Measurements from ENCODE around the gene ZBTB22. TPM values are rescaled to one million over a fixed set of nuclear protein-coding genes. Genes with fewer than 3 reads are reported as not detected.
A peak's percentile ranks its signal among the peaks of the same experiment; 100 is the strongest.
"Not testable (repeated sequence)": the region's sequence is repeated elsewhere in the genome, so short reads cannot be mapped to it uniquely, and the experiment has no call there.

Gene ZBTB22, protein sequence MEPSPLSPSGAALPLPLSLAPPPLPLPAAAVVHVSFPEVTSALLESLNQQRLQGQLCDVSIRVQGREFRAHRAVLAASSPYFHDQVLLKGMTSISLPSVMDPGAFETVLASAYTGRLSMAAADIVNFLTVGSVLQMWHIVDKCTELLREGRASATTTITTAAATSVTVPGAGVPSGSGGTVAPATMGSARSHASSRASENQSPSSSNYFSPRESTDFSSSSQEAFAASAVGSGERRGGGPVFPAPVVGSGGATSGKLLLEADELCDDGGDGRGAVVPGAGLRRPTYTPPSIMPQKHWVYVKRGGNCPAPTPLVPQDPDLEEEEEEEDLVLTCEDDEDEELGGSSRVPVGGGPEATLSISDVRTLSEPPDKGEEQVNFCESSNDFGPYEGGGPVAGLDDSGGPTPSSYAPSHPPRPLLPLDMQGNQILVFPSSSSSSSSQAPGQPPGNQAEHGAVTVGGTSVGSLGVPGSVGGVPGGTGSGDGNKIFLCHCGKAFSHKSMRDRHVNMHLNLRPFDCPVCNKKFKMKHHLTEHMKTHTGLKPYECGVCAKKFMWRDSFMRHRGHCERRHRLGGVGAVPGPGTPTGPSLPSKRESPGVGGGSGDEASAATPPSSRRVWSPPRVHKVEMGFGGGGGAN
- 10 to 100 TPM; 10.7 to 17.2 (median 13.8) TPM for polyA plus RNA-seq
- long read RNA-seq, donor 1, transcript ZBTB22-208 (2 exons, 2,651 nt), result major isoform, 11 of 11 reads
- long read RNA-seq, donor 1, partial matches to known transcripts, result 0 of 11 reads
- long read RNA-seq, donor 1, other reads (novel, unspliced or antisense), result 0 of 11 reads
- long read RNA-seq, donor 2, partial matches to known transcripts, result 0 of 2 reads
- long read RNA-seq, donor 2, other reads (novel, unspliced or antisense), result 0 of 2 reads
- long read RNA-seq, donor 3, transcript ZBTB22-208 (2 exons, 2,651 nt), result major isoform, 5 of 5 reads
- long read RNA-seq, donor 3, partial matches to known transcripts, result 0 of 5 reads
- long read RNA-seq, donor 3, other reads (novel, unspliced or antisense), result 0 of 5 reads
- long read RNA-seq, donor 4, result 0 reads
- long read RNA-seq, donor 5, partial matches to known transcripts, result 0 of 3 reads
- long read RNA-seq, donor 5, other reads (novel, unspliced or antisense), result 0 of 3 reads
- long read RNA-seq, donor 6, partial matches to known transcripts, result 0 of 3 reads
- long read RNA-seq, donor 6, other reads (novel, unspliced or antisense), result 0 of 3 reads
- long read RNA-seq, donor 7, transcript ZBTB22-208 (2 exons, 2,651 nt), result major isoform, 10 of 10 reads
- long read RNA-seq, donor 7, partial matches to known transcripts, result 0 of 10 reads
- long read RNA-seq, donor 7, other reads (novel, unspliced or antisense), result 0 of 10 reads
- long read RNA-seq, donor 8, partial matches to known transcripts, result 0 of 3 reads
- long read RNA-seq, donor 8, other reads (novel, unspliced or antisense), result 0 of 3 reads
- long read RNA-seq, donor 9, partial matches to known transcripts, result 0 of 2 reads
- long read RNA-seq, donor 9, other reads (novel, unspliced or antisense), result 0 of 2 reads
- long read RNA-seq, donor 10, transcript ZBTB22-208 (2 exons, 2,651 nt), result major isoform, 7 of 7 reads
- long read RNA-seq, donor 10, partial matches to known transcripts, result 0 of 7 reads
- long read RNA-seq, donor 10, other reads (novel, unspliced or antisense), result 0 of 7 reads

DNA sequence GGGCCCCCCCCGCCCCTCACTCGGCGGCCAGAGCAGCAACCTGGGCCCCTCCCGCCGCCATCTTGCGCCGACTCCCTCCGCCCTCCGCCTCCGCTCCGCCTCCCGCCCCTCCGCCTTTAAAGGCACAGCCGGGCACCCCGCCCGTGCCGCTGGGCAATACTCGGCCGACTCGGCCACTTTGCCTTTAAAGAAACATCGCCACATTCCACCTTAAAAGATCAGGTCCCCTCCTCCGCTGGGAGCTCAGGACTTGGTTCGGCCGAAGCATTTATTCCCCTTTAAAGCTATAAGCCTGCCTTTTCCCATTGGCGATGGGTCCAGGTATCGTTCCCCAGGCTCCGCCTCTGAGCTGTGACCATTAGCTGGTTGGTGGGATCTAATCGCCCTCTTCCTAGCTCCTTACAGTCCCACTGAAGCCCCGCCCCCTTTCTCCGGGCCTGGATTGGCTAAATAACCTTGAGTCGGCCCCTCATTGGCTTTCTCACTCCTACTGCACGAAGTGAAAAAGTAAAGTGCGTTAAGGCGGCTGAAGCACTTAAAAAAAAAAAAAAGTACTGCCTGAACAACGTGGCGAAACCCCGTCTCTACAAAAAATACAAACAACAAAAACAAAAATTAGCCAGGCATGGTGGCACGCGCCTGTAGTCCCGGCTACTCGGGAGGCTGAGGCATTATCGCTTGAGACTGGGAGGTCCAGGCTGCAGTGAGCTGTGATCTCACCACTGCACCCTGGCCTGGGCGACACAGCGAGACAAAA is at the start of gene ZBTB22:
Gene ZBTB22 (minus strand): TSS at position 76 of the 757 bp plus-strand sequence. CDS start 828 bp downstream, outside the sequence.
- WGBS, 3 donors, result 1% methylated on average over 36 to 44 of the region's 44 CpGs
- Histone ChIP-seq H3K4me3 (ENCODE audit: low read depth in 1 of 3, low read length in 3 of 3) (peak within 1 kb of the TSS; percentile 51 to 52 (median 51)), H3K27me3 (ENCODE audit: control insufficient read depth in 3 of 3, insufficient read depth in 3 of 3, low read length in 3 of 3) (no peaks in the 10 kb centered on the region), H3K9me3 (ENCODE audit: control insufficient read depth in 2 of 2, insufficient read depth in 1 of 2, low read depth in 1 of 2, low read length in 1 of 2) (no peaks in the 10 kb centered on the region), H3K36me3 (ENCODE audit: control insufficient read depth in 3 of 3, insufficient read depth in 2 of 3, low read depth in 1 of 3, low read length in 3 of 3) (peaks cover 3 to 49% (median 9%) of the 10 kb centered on the region in 3 donors), H3K4me1 (ENCODE audit: control insufficient read depth in 3 of 3, insufficient read depth in 2 of 3, low read depth in 1 of 3, low read length in 2 of 3) (peaks cover 7 to 31% (median 8%) of the 10 kb centered on the region in 3 donors), H3K27ac (ENCODE audit: low read depth in 1 of 3, low read length in 2 of 3) (peak within 1 kb of the TSS; percentile 61 to 91 (median 91))
- FAIRE-seq, result no peak
- peak; percentile 100 for DNase-seq

DNA sequence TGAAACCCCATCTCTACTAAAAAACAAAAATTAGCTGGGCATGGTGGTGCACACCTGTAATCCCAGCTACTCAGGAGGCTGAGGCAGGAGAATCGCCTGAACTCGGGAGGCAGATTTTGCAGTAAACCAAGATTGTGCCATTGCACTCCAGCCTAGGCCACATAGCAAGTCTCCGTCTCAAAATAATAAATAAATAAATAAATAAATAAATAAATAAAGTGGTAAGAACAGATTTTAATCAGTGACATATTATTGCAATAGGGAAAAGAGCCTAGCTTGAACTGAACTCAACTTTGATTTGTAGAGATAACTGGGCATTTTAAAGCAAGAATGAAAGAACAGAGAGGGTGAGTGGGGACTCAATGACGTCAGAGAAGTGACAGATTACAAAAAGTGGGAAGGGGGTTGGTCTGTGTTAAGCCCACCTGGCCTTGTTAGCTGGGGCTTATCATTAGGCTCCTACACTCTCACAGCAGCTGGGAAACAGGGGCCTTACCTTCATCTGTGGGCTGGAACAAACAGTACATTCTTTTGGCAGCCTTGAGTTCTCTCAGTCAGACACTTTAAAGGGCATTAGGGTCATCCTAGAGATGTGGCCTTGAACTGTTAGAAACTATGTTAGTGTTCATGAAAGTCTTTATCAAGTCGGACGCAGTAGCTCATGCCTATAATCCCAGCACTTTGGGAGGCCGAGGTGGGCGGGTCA is 49.6 kb upstream of the ZBTB22 start:
- FAIRE-seq, result no peak
- Histone ChIP-seq H3K4me1 (ENCODE audit: control insufficient read depth in 3 of 3, insufficient read depth in 2 of 3, low read depth in 1 of 3, low read length in 2 of 3) (no peaks in the 10 kb centered on the region), H3K9me3 (ENCODE audit: control insufficient read depth in 2 of 2, insufficient read depth in 1 of 2, low read depth in 1 of 2, low read length in 1 of 2) (no peaks in the 10 kb centered on the region), H3K4me3 (ENCODE audit: low read depth in 1 of 3, low read length in 3 of 3) (no peak overlapping the region), H3K27me3 (ENCODE audit: control insufficient read depth in 3 of 3, insufficient read depth in 3 of 3, low read length in 3 of 3) (no peaks in the 10 kb centered on the region), H3K36me3 (ENCODE audit: control insufficient read depth in 3 of 3, insufficient read depth in 2 of 3, low read depth in 1 of 3, low read length in 3 of 3) (no peaks in the 10 kb centered on the region), H3K27ac (ENCODE audit: low read depth in 1 of 3, low read length in 2 of 3) (no peak overlapping the region)
- DNase-seq, result no peak
- WGBS, 3 donors, result 79 to 86% (median 81%) methylated on average over 8 of the region's 8 CpGs

DNA sequence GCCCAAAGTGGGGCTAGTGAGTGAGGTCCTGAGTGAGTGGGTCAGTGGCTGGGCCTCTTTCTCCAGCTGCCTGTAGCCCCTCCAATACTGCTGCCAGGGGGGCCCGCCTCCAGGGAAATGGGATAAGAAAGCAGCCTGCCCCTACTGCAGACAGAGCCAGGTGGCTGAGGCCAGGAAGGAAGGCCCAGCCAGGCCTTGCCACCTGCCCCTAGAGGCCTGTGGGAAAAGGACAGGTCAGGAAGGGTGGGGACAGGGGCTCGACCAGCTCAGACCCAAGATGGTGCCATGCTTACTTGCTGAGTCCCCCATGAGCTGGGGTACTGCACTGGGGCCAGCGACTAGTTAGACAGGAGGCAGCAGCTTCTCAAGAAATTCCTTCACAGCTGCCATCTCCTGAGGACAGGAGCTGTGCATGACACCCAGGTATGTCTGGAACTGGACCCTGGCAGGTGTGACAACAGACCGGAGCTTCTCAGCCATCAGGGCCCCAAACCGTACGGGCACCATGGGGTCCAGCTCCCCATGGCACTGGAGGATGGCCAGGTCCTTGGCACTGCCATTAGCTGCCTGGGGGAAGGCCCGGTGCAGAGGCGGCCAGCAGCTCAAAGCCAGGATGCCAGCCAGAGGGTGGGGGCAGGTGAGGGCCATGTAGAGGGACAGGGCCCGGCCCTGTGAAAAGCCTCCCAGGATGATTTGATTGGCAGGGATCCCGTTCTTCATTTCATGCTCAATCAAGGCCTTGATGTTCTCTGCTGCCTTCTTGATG is 47.8 kb upstream of the ZBTB22 start:
- H3K27ac ChIP-seq (ENCODE audit: low read depth in 1 of 3, low read length in 2 of 3); DNase-seq; H3K27me3 ChIP-seq (ENCODE audit: control insufficient read depth in 3 of 3, insufficient read depth in 3 of 3, low read length in 3 of 3); H3K9me3 ChIP-seq (ENCODE audit: control insufficient read depth in 2 of 2, insufficient read depth in 1 of 2, low read depth in 1 of 2, low read length in 1 of 2); H3K36me3 ChIP-seq (ENCODE audit: control insufficient read depth in 3 of 3, insufficient read depth in 2 of 3, low read depth in 1 of 3, low read length in 3 of 3); H3K4me1 ChIP-seq (ENCODE audit: control insufficient read depth in 3 of 3, insufficient read depth in 2 of 3, low read depth in 1 of 3, low read length in 2 of 3); H3K4me3 ChIP-seq (ENCODE audit: low read depth in 1 of 3, low read length in 3 of 3); FAIRE-seq: not testable (repeated sequence)
- WGBS, 3 donors, result 76 to 85% (median 82%) methylated on average over 9 to 10 of the region's 10 CpGs

DNA sequence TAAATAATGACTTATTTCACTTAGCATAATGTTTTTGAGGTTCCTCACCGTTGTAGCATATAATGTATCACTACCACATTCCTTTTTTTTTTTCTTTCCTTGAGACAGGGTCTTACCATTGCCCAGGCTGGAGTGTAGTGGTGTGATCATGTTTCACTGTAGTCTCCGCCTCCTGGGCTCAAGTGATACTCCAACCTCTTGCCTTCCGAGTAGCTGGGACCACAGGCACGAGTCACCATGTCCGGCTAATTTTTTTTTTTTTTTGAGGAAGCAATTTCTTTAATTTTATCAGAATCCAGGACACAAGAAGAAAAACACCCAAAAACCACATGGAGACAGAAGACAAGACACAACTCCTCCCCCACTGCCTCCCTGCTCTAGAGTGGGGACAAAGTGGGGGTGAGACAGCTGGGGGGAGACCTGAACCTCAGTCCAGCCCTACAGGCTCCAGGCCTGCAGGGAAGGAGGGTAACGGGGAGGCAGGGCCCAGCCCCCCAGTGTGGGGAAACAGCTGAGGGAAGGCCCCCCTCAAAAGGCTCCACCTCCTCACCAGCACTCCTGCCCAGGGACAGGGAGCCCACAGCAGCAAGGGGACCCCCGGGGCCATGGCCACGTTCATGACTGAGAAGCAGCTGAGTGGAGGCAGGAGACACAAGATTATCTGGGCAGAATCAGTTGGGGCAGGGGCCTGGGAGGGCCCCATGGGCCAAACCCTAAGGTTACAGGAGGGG is 47.1 kb upstream of the ZBTB22 start:
- not testable (repeated sequence) for DNase-seq; H3K4me3 ChIP-seq (ENCODE audit: low read depth in 1 of 3, low read length in 3 of 3); H3K27ac ChIP-seq (ENCODE audit: low read depth in 1 of 3, low read length in 2 of 3); H3K36me3 ChIP-seq (ENCODE audit: control insufficient read depth in 3 of 3, insufficient read depth in 2 of 3, low read depth in 1 of 3, low read length in 3 of 3); H3K27me3 ChIP-seq (ENCODE audit: control insufficient read depth in 3 of 3, insufficient read depth in 3 of 3, low read length in 3 of 3); H3K4me1 ChIP-seq (ENCODE audit: control insufficient read depth in 3 of 3, insufficient read depth in 2 of 3, low read depth in 1 of 3, low read length in 2 of 3); H3K9me3 ChIP-seq (ENCODE audit: control insufficient read depth in 2 of 2, insufficient read depth in 1 of 2, low read depth in 1 of 2, low read length in 1 of 2); FAIRE-seq
- 39 to 63% (median 63%) methylated on average over 7 of the region's 8 CpGs for WGBS, 3 donors

DNA sequence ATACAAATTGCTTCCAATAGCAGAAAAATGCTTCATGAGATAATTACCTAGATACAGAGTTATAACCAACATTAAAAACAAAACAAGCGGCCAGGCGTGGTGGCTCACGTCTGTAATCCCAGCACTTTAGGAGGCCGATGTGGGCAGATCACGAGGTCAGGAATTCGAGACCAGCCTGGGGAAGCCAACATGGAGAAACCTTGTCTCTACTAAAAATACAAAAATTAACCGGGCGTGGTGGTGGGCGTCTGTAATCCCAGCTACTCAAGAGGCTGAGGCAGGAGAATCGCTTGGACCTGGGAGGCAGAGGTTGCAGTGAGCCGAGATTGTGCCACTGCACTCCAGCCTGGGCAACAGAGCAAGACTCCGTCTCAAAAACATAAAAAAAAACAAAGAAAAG is 45.9 kb upstream of the ZBTB22 start:
- H3K36me3 ChIP-seq (ENCODE audit: control insufficient read depth in 3 of 3, insufficient read depth in 2 of 3, low read depth in 1 of 3, low read length in 3 of 3); H3K4me3 ChIP-seq (ENCODE audit: low read depth in 1 of 3, low read length in 3 of 3); H3K27me3 ChIP-seq (ENCODE audit: control insufficient read depth in 3 of 3, insufficient read depth in 3 of 3, low read length in 3 of 3); H3K9me3 ChIP-seq (ENCODE audit: control insufficient read depth in 2 of 2, insufficient read depth in 1 of 2, low read depth in 1 of 2, low read length in 1 of 2); H3K27ac ChIP-seq (ENCODE audit: low read depth in 1 of 3, low read length in 2 of 3); FAIRE-seq; H3K4me1 ChIP-seq (ENCODE audit: control insufficient read depth in 3 of 3, insufficient read depth in 2 of 3, low read depth in 1 of 3, low read length in 2 of 3); DNase-seq: not testable (repeated sequence)
- WGBS, 3 donors, result 83 to 90% (median 86%) methylated on average over 12 of the region's 12 CpGs

DNA sequence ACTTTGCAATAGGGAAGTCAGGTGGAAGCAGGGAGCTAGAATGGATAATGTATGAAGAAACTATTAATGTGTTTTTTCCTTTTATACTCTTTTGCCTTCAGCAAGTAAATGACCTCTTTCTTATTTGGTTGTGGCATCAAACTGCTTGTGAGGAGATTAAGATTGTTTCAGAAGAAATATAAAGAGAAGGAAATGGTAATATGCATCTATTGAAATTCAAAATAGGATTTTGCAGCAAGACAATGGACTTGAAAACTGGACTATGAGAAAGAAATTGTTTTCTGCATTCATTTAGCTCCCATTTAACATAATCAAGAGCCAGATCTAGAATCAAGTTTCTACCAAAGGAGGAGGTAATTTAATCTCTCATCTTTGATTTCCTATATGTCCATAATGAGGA is 41.8 kb upstream of the ZBTB22 start:
- no peak for FAIRE-seq
- no peak for DNase-seq
- H3K9me3 ChIP-seq (ENCODE audit: control insufficient read depth in 2 of 2, insufficient read depth in 1 of 2, low read depth in 1 of 2, low read length in 1 of 2), result no peaks in the 10 kb centered on the region
- H3K36me3 ChIP-seq (ENCODE audit: control insufficient read depth in 3 of 3, insufficient read depth in 2 of 3, low read depth in 1 of 3, low read length in 3 of 3), result no peaks in the 10 kb centered on the region
- H3K4me3 ChIP-seq (ENCODE audit: low read depth in 1 of 3, low read length in 3 of 3), result no peak overlapping the region
- H3K27me3 ChIP-seq (ENCODE audit: control insufficient read depth in 3 of 3, insufficient read depth in 3 of 3, low read length in 3 of 3), result peaks cover 0 to 2% (median 0%) of the 10 kb centered on the region in 3 donors
- H3K4me1 ChIP-seq (ENCODE audit: control insufficient read depth in 3 of 3, insufficient read depth in 2 of 3, low read depth in 1 of 3, low read length in 2 of 3), result no peaks in the 10 kb centered on the region
- no peak overlapping the region for H3K27ac ChIP-seq (ENCODE audit: low read depth in 1 of 3, low read length in 2 of 3)
